ENCODE results near the gene NFKBIE. TPM values are rescaled to one million over a fixed set of nuclear protein-coding genes. Genes with fewer than 3 reads are reported as not detected.

Gene NFKBIE
- total and polyA plus RNA-seq, 2 donors (not counting 1 experiment from before 2014, with no cell fraction given), result 46.5 to 90.0 TPM

DNA sequence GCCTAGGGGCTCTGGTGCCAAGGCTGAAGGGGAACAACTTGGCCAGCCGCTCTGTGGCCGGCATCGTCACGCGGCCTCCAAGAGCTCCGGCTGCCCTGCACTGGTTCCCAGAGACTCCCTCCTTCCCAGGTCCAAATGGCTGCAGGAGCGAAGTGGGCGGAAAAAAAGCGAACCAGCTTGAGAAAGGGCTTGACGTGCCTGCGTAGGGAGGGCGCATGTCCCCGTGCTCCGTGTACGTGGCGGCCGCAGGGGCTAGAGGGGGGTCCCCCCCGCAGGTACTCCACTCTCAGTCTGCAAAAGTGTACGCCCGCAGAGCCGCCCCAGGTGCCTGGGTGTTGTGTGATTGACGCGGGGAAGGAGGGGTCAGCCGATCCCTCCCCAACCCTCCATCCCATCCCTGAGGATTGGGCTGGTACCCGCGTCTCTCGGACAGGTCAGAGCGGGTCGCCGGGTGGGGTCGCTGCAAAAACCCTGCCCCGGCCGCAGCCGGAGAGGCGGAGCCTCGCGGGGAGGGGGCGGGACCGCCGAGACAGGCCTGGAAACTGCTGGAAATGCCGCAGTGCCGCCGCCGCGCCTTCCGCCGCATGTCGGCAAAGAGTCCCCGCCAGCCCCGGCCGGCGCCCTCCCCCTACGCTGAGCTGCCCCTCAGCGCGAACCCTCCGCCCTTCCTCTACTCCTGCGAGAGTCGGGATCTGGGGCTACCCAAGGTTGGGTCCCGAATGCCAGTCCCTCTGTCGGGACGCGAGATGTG is 19.3 kb downstream of the NFKBIE start:
- peaks cover 34% of the 10 kb centered on the region for H3K79me2 ChIP-seq (ENCODE audit: control insufficient read depth, insufficient read depth, low read length)
- CTCF ChIA-PET, result interaction anchor here (0.9 to 7.6 kb wide), 12 partner anchors 9 to 1464 kb away, joined by 3 to 68 read pairs (median 4); partner anchors contain the start of genes BICRAL, SLC29A1, SLC35B2 and TMEM151B
- Mint-ChIP-seq H3K4me3 (peak overlapping the region; percentile 96), H3K27me3 (no peaks in the 10 kb centered on the region), H3K27ac (peak overlapping the region; percentile 95), H3K9me3 (ENCODE audit: insufficient read depth) (no peaks in the 10 kb centered on the region), H3K4me1 (peaks cover 40% of the 10 kb centered on the region)
- H3K9me3 ChIP-seq (ENCODE audit: control extremely low read depth in 1 of 3, control insufficient read depth in 2 of 3, insufficient read depth in 1 of 3, low read length in 2 of 3), result no peaks in the 10 kb centered on the region
- H3K4me2 ChIP-seq (replicated peaks; ENCODE audit: low read depth, low read length, poor library complexity, severe bottlenecking), result peak overlapping the region; percentile 97
- 3% methylated on average over 54 of the region's 62 CpGs for WGBS (ENCODE audit: insufficient coverage)
- H3K27ac ChIP-seq (ENCODE audit: low read length in 2 of 2), result peak overlapping the region; percentile 93 to 99
- intact Hi-C loops (cut with micrococcal nuclease), result loop anchor here (1.0 to 5.0 kb wide), 5 partner anchors 8 to 119 kb away; partner anchors contain the start of genes AARS2, MRPL14, SLC29A1 and TMEM63B
- peaks cover 12 to 30% of the 10 kb centered on the region in 2 donors for H3K4me1 ChIP-seq (ENCODE audit: control insufficient read depth in 2 of 2, insufficient read depth in 2 of 2, low read length in 2 of 2)
- no peak for TF ChIP-seq EZH2 (IDR thresholded peaks at IDR 0.05; ENCODE audit: borderline replicate concordance, insufficient read depth, low read depth, low read length, poor library complexity, severe bottlenecking)
- H4K20me1 ChIP-seq (ENCODE audit: control insufficient read depth, insufficient read depth, low read length, poor library complexity, severe bottlenecking), result peaks cover 41% of the 10 kb centered on the region
- peak; percentile 49 for ATAC-seq (ENCODE audit: low read depth)
- H3K4me3 ChIP-seq (ENCODE audit: control extremely low read depth in 1 of 5, extremely low read depth in 1 of 5, insufficient read depth in 1 of 5, low read depth in 2 of 5, low read length in 4 of 5), result peak overlapping the region; percentile 85 to 100 (median 98)
- H3K9ac ChIP-seq (ENCODE audit: low read length), result peak overlapping the region; percentile 99
- peak; percentile 93 for DNase-seq
- H2AFZ ChIP-seq (ENCODE audit: insufficient read depth, low read depth, low read length, poor library complexity, severe bottlenecking), result peak overlapping the region; percentile 86
- no peaks in the 10 kb centered on the region for H3K27me3 ChIP-seq (replicated peaks in 1 of 4; ENCODE audit: control extremely low read depth in 1 of 4, control insufficient read depth in 3 of 4, insufficient read depth in 4 of 4, low read length in 3 of 4)
- H3K36me3 ChIP-seq (replicated peaks in 1 of 2; ENCODE audit: control extremely low read depth in 1 of 2, control insufficient read depth in 1 of 2, extremely low read depth in 1 of 2, insufficient read depth in 2 of 2, low read length in 1 of 2), result peaks cover 8 to 31% of the 10 kb centered on the region in 2 experiments
- POLR2A ChIA-PET, result interaction anchor here (0.6 to 6.1 kb wide), 15 partner anchors 9 to 617 kb away, joined by 3 to 105 read pairs (median 5); partner anchors contain the start of genes AARS2, CDC5L, GTPBP2 and MRPL14

DNA sequence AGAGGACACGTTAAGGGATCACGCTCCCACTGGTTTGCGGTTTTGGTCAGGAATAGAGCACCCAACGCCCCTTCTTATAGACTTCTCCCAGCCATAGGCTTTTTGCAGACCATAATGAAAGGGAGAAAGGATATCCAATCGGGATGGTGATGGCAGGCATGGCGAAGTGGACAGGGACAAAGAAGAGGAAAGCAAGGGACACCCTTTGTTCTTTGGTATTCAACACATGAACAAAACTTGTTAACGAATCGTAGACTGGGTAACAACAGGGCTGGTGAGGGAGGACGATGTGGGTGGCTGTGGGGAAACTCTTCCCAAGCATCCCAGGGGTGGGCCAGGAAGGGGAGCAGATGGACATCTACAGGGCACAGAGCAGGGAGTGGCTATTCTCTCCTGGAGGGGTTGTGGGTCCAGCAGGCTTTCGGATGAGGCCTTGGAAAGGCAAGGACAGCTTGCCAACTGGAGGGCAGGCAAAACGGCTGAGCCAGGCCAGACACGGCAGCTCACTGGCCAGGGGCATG is 19.9 kb downstream of the NFKBIE start:
- peaks cover 40% of the 10 kb centered on the region for H3K4me1 Mint-ChIP-seq
- peaks cover 12 to 30% of the 10 kb centered on the region in 2 donors for H3K4me1 ChIP-seq (ENCODE audit: control insufficient read depth in 2 of 2, insufficient read depth in 2 of 2, low read length in 2 of 2)
- peak overlapping the region; percentile 97 for H3K4me2 ChIP-seq (replicated peaks; ENCODE audit: low read depth, low read length, poor library complexity, severe bottlenecking)
- H3K27ac Mint-ChIP-seq, result peak overlapping the region; percentile 95
- no peaks in the 10 kb centered on the region for H3K27me3 Mint-ChIP-seq
- no peaks in the 10 kb centered on the region for H3K9me3 ChIP-seq (ENCODE audit: control extremely low read depth in 1 of 3, control insufficient read depth in 2 of 3, insufficient read depth in 1 of 3, low read length in 2 of 3)
- peak overlapping the region; percentile 99 for H3K9ac ChIP-seq (ENCODE audit: low read length)
- no peak for ATAC-seq (ENCODE audit: low read depth)
- H3K27me3 ChIP-seq (replicated peaks in 1 of 4; ENCODE audit: control extremely low read depth in 1 of 4, control insufficient read depth in 3 of 4, insufficient read depth in 4 of 4, low read length in 3 of 4), result no peaks in the 10 kb centered on the region
- peaks cover 34% of the 10 kb centered on the region for H3K79me2 ChIP-seq (ENCODE audit: control insufficient read depth, insufficient read depth, low read length)
- peak overlapping the region; percentile 96 for H3K4me3 Mint-ChIP-seq
- WGBS (ENCODE audit: insufficient coverage), result 75% methylated on average over 8 of the region's 12 CpGs
- peaks cover 5 to 25% of the 10 kb centered on the region in 2 experiments for H3K36me3 ChIP-seq (replicated peaks in 1 of 2; ENCODE audit: control extremely low read depth in 1 of 2, control insufficient read depth in 1 of 2, extremely low read depth in 1 of 2, insufficient read depth in 2 of 2, low read length in 1 of 2)
- peaks cover 35% of the 10 kb centered on the region for H4K20me1 ChIP-seq (ENCODE audit: control insufficient read depth, insufficient read depth, low read length, poor library complexity, severe bottlenecking)
- H3K27ac ChIP-seq (ENCODE audit: low read length in 2 of 2), result peak overlapping the region; percentile 93 to 99
- DNase-seq, result no peak
- intact Hi-C loops (cut with micrococcal nuclease), result loop anchor here (5.0 kb wide), 1 partner anchor 118 kb away; the partner anchor contains the start of genes MRPL14 and TMEM63B
- peak overlapping the region; percentile 86 for H2AFZ ChIP-seq (ENCODE audit: insufficient read depth, low read depth, low read length, poor library complexity, severe bottlenecking)
- H3K4me3 ChIP-seq (ENCODE audit: control extremely low read depth in 1 of 5, extremely low read depth in 1 of 5, insufficient read depth in 1 of 5, low read depth in 2 of 5, low read length in 4 of 5), result peak overlapping the region in 4 of 5 experiments; percentile 85 to 100 (median 92)
- H3K9me3 Mint-ChIP-seq (ENCODE audit: insufficient read depth), result no peaks in the 10 kb centered on the region
- TF ChIP-seq EZH2 (IDR thresholded peaks at IDR 0.05; ENCODE audit: borderline replicate concordance, insufficient read depth, low read depth, low read length, poor library complexity, severe bottlenecking), result no peak
- TF ChIP-seq, protein P1, sequence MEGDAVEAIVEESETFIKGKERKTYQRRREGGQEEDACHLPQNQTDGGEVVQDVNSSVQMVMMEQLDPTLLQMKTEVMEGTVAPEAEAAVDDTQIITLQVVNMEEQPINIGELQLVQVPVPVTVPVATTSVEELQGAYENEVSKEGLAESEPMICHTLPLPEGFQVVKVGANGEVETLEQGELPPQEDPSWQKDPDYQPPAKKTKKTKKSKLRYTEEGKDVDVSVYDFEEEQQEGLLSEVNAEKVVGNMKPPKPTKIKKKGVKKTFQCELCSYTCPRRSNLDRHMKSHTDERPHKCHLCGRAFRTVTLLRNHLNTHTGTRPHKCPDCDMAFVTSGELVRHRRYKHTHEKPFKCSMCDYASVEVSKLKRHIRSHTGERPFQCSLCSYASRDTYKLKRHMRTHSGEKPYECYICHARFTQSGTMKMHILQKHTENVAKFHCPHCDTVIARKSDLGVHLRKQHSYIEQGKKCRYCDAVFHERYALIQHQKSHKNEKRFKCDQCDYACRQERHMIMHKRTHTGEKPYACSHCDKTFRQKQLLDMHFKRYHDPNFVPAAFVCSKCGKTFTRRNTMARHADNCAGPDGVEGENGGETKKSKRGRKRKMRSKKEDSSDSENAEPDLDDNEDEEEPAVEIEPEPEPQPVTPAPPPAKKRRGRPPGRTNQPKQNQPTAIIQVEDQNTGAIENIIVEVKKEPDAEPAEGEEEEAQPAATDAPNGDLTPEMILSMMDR (IDR thresholded peaks at IDR 0.05), result no peak
- CTCF ChIA-PET, result interaction anchor here (0.6 to 7.6 kb wide), 11 partner anchors 10 to 1219 kb away, joined by 3 to 68 read pairs (median 3); partner anchors contain the start of genes SLC29A1 and SLC35B2
- POLR2A ChIA-PET, result interaction anchor here (2.2 to 6.1 kb wide), 4 partner anchors 11 to 26 kb away, joined by 11 to 105 read pairs (median 70); partner anchors contain the start of genes NFKBIE, SLC29A1 and SLC35B2
